OCI-LY7 (cell line): ENCODE measurements around the gene SLC50A1. TPM values are rescaled to one million over a fixed set of nuclear protein-coding genes. Genes with fewer than 3 reads are reported as not detected.

Experiments used
- BruUV-seq: library from RNA; stranded (reverse); fragments of 400-500 nt; replicated peaks from 2 replicates; lab custom pipeline; 2021; lab: Mats Ljungman, UMichigan
- CTCF ChIA-PET: fragments of 300-600 bp; sonication (Branson Sonifier 250); formaldehyde crosslinking; loops from one replicate; lab custom pipeline; 2022; ENCODE audit warnings: antibody characterized with exemption; ENCODE audit not compliant: unreplicated experiment; lab: Charles Lee
- POLR2A ChIA-PET: fragments of 300-600 bp; sonication (Branson Sonifier 250); formaldehyde crosslinking; loops from one replicate; lab custom pipeline; 2022; ENCODE audit warnings: antibody characterized with exemption; lab: Charles Lee
- DNase-seq: peaks from one replicate; pipeline ENCODE4 v3.0.0-alpha.2; 2015; ENCODE audit warnings: low spot score
- H2AFZ ChIP-seq: fragments of 200-600 bp; sonication (generic), shearing (Covaris generic); 2 replicates; pipeline ENCODE4 v1.6.1; 2014; ENCODE audit warnings: mild to moderate bottlenecking, antibody characterized with exemption, low read length, moderate library complexity
- H3K27ac ChIP-seq: fragments of 200-600 bp; sonication (generic); 2 replicates; pipeline ENCODE4 v1.5.1; 2014; ENCODE audit warnings: mixed run types, low read depth, mild to moderate bottlenecking, moderate library complexity, low read length, inconsistent platforms; ENCODE audit not compliant: poor library complexity, severe bottlenecking
- H3K36me3 ChIP-seq: fragments of 200-600 bp; sonication (generic); 2 replicates; pipeline ENCODE4 v1.6.1; 2014; ENCODE audit warnings: mild to moderate bottlenecking, antibody characterized with exemption, low read length, moderate library complexity, mixed read lengths; ENCODE audit not compliant: insufficient read depth
- H3K4me1 ChIP-seq: fragments of 200-600 bp; sonication (generic); 2 replicates; pipeline ENCODE4 v1.5.1; 2014; ENCODE audit warnings: mild to moderate bottlenecking, low read length; ENCODE audit not compliant: insufficient read depth, poor library complexity, severe bottlenecking
- H3K4me2 ChIP-seq: fragments of 200-600 bp; sonication (generic); 2 replicates; pipeline ENCODE4 v1.6.1; 2014; ENCODE audit warnings: mild to moderate bottlenecking, low read length
- H3K4me3 ChIP-seq: fragments of 200-600 bp; sonication (generic); 2 replicates; pipeline ENCODE4 v1.5.1; 2014; ENCODE audit warnings: mild to moderate bottlenecking, low read depth, low read length; ENCODE audit not compliant: poor library complexity, severe bottlenecking
- H3K79me2 ChIP-seq: fragments of 200-600 bp; sonication (generic); 2 replicates; pipeline ENCODE4 v1.6.1; 2016; ENCODE audit warnings: low read depth, mild to moderate bottlenecking, low read length, moderate library complexity, mixed read lengths; ENCODE audit not compliant: insufficient read depth
- H3K9me2 ChIP-seq: fragments of 200-600 bp; sonication (generic); 2 replicates; pipeline ENCODE4 v1.6.1; 2016; ENCODE audit warnings: mild to moderate bottlenecking, low read length, mixed read lengths; ENCODE audit not compliant: insufficient read depth
- H3K9me3 ChIP-seq: fragments of 200-600 bp; sonication (generic); 2 replicates; pipeline ENCODE4 v1.6.1; 2014; ENCODE audit warnings: mild to moderate bottlenecking, mixed run types, low read length, mixed read lengths
- H4K20me1 ChIP-seq: fragments of 200-600 bp; sonication (generic); 2 replicates; pipeline ENCODE4 v1.6.1; 2014; ENCODE audit warnings: mild to moderate bottlenecking, antibody characterized with exemption, low read length, moderate library complexity, mixed read lengths; ENCODE audit not compliant: insufficient read depth
- EZH2phosphoT487 ChIP-seq: fragments of 200-600 bp; sonication (generic); IDR thresholded peaks from 2 replicates; pipeline ENCODE4 v1.6.1; 2018; ENCODE audit warnings: low read depth, borderline replicate concordance, mild to moderate bottlenecking, mixed run types, antibody characterized with exemption, low read length, moderate library complexity, mixed read lengths
- intact Hi-C: fragments of 100-400 bp; cut with micrococcal nuclease; formaldehyde crosslinking; loops from one replicate; pipeline ENCODE4 v1.10.0; 2022; ENCODE audit not compliant: unreplicated experiment
- total RNA-seq, 2 experiments: library from RNA; depleted of rRNA in 1 of 2; stranded (reverse); fragments of >200 nt in 1 of 2; shearing (Covaris generic) in 1 of 2; gene quantifications; 2 replicates each; pipeline ENCODE4 v1.2.3, GENCODE V29; 2014 to 2022
- TF ChIP-seq, protein P1 (sequence below): fragments of 200-600 bp; sonication (generic); conservative IDR thresholded peaks from 2 replicates; pipeline ENCODE4 v1.5.1; 2014; ENCODE audit warnings: mild to moderate bottlenecking, antibody characterized with exemption, low read length, moderate library complexity, mixed read lengths

SLC50A1 gene
- total RNA-seq, 2 experiments from 2014 or later, result 12.3 to 46.1 TPM

DNA sequence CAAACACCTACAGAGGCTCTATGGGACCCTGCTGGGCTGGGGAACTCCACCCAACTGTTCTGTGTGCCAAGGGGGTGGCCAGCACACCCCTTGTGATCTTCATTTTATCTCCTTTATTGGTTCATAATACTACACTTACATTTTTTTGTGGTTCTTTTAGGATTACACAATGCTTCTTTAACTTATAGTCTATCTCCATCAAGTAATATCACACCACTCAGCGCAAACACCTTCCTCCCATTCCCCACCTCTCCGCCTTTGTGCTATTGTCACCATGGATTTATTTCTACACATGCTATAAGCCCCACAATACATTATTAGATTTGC lies 41.1 kb upstream of the SLC50A1 start:
- Histone ChIP-seq H3K36me3 (no peaks in the 10 kb centered on the region), H2AFZ (no peak overlapping the region)

DNA sequence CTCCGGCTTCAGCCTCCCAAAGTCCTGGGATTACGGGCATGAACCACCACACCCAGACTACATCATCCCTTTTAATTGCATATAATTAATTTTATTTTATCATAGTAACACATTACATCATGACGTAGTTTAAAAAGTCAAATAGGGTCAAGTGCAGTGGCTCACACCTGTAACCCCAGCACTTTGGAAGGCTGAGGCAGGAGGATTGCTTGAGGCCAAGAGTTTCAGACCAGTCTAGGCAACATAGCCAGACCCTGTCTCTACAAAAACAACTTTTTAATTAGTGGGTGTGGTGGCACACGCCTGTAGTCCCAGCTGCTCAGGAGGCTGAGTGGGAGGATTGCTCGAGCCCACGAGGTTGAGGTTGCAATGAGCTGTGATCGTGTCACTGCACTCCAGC lies 36.3 kb upstream of the SLC50A1 start:
- Histone ChIP-seq H3K79me2 (no peaks in the 10 kb centered on the region), H4K20me1 (no peaks in the 10 kb centered on the region), H3K4me2 (no peak overlapping the region), H3K4me3 (no peak overlapping the region), H3K27ac (no peak overlapping the region), H3K9me3 (no peaks in the 10 kb centered on the region), H3K9me2 (no peaks in the 10 kb centered on the region), H3K36me3 (no peaks in the 10 kb centered on the region), H2AFZ (no peak overlapping the region), H3K4me1 (peaks cover under 1% of the 10 kb centered on the region)
- CTCF ChIA-PET, result no interaction called here
- intact Hi-C loops, result no loop called here
- POLR2A ChIA-PET, result interaction anchor here (0.6 kb wide), 1 partner anchor 22 kb away, joined by 3 read pairs; no protein-coding TSS in a partner anchor
- no peak for DNase-seq
- no peak for TF ChIP-seq EZH2phosphoT487
- TF ChIP-seq, protein P1, sequence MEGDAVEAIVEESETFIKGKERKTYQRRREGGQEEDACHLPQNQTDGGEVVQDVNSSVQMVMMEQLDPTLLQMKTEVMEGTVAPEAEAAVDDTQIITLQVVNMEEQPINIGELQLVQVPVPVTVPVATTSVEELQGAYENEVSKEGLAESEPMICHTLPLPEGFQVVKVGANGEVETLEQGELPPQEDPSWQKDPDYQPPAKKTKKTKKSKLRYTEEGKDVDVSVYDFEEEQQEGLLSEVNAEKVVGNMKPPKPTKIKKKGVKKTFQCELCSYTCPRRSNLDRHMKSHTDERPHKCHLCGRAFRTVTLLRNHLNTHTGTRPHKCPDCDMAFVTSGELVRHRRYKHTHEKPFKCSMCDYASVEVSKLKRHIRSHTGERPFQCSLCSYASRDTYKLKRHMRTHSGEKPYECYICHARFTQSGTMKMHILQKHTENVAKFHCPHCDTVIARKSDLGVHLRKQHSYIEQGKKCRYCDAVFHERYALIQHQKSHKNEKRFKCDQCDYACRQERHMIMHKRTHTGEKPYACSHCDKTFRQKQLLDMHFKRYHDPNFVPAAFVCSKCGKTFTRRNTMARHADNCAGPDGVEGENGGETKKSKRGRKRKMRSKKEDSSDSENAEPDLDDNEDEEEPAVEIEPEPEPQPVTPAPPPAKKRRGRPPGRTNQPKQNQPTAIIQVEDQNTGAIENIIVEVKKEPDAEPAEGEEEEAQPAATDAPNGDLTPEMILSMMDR, result no peak
- no TSS peak for BruUV-seq

More for the DNA sequence above, 41.1 kb upstream of the SLC50A1 start:
- H3K4me1 ChIP-seq, result peaks cover 7% of the 10 kb centered on the region
- no TSS peak for BruUV-seq
- no peak overlapping the region for H3K27ac ChIP-seq
- POLR2A ChIA-PET, result no interaction called here
- DNase-seq, result no peak
- H3K9me2 ChIP-seq, result no peaks in the 10 kb centered on the region
- H3K79me2 ChIP-seq, result no peaks in the 10 kb centered on the region
- CTCF ChIA-PET, result no interaction called here
- TF ChIP-seq, protein P1, result no peak
- no peak for TF ChIP-seq EZH2phosphoT487
- H4K20me1 ChIP-seq, result no peaks in the 10 kb centered on the region
- no peak overlapping the region for H3K4me3 ChIP-seq
- no peaks in the 10 kb centered on the region for H3K9me3 ChIP-seq
- intact Hi-C loops, result no loop called here
- H3K4me2 ChIP-seq, result no peak overlapping the region

DNA sequence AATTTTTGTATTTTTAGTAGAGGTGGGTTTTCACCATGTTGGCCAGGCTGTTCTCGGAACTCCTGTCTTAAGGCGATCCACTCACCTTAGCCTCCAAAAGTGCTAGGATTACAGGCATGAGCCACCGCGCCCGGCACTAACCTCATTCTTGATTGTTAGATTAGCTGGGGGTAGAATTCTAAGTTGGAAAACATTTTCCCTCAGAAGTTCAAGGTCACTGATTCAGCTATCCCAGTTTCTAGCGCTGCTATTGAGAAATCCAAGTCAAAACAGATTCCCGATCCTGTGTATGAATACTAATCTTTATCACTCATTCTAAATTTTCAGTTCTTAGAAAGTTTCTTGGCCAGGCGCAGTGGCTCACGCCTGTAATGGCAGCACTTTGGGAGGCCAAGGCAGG lies 32.3 kb upstream of the SLC50A1 start:
- Histone ChIP-seq H3K79me2 (no peaks in the 10 kb centered on the region), H3K9me2 (no peaks in the 10 kb centered on the region), H3K4me1 (peaks cover 9% of the 10 kb centered on the region), H3K9me3 (no peaks in the 10 kb centered on the region), H2AFZ (no peak overlapping the region), H3K27ac (no peak overlapping the region), H3K36me3 (no peaks in the 10 kb centered on the region), H4K20me1 (no peaks in the 10 kb centered on the region), H3K4me3 (no peak overlapping the region), H3K4me2 (no peak overlapping the region)
- DNase-seq, result no peak
- BruUV-seq, result no TSS peak
- intact Hi-C loops, result no loop called here
- no peak for TF ChIP-seq EZH2phosphoT487
- POLR2A ChIA-PET, result no interaction called here
- CTCF ChIA-PET, result no interaction called here
